Measurements from ENCODE around the gene PPP1CA. TPM values are rescaled to one million over a fixed set of nuclear protein-coding genes. Genes with fewer than 3 reads are reported as not detected.

The PPP1CA gene
- total RNA-seq, 1 experiment from 2014 or later, result 449 TPM

GRCh38 chr11:67419325-67420049, 17.8 kb upstream of the PPP1CA start:
- Histone ChIP-seq H3K27me3 (ENCODE audit: low read length) (no peaks in the 10 kb centered on the region), H3K9ac (ENCODE audit: low read length) (no peak overlapping the region), H3K9me2 (replicated peaks; ENCODE audit: low read length) (no peaks in the 10 kb centered on the region), H3K36me3 (ENCODE audit: low read depth, low read length) (no peaks in the 10 kb centered on the region), H4K20me1 (ENCODE audit: low read length) (no peaks in the 10 kb centered on the region), H3K9me3 (ENCODE audit: low read length) (no peaks in the 10 kb centered on the region), H3K4me2 (ENCODE audit: low read length) (no peak overlapping the region), H2AFZ (ENCODE audit: low read length) (no peak overlapping the region), H3K4me1 (ENCODE audit: insufficient read depth, low read length) (peaks cover 13% of the 10 kb centered on the region; the same call in 1 of the 2 replicates), H3K27ac (ENCODE audit: low read length) (no peak overlapping the region), H3K4me3 (ENCODE audit: low read length) (no peak overlapping the region), H3K79me2 (ENCODE audit: low read length) (no peaks in the 10 kb centered on the region), H3F3A (ENCODE audit: low read length, unreplicated experiment) (no peaks in the 10 kb centered on the region)
- no peak for ATAC-seq
- intact Hi-C loops (cut with micrococcal nuclease), result no loop called here
- TF ChIP-seq EZH2phosphoT487 (IDR thresholded peaks at IDR 0.05; ENCODE audit: borderline replicate concordance, low read length) (no peak), CTCF (conservative IDR thresholded peaks at IDR 0.05; ENCODE audit: low read depth, low read length) (no peak), EZH2 (IDR thresholded peaks at IDR 0.05; ENCODE audit: low read length, unreplicated experiment) (no peak)
- ChIA-PET POLR2A (ENCODE audit: unreplicated experiment) (interaction anchor here (0.5 kb wide), 1 partner anchor 13 kb away, joined by 4 read pairs; no protein-coding TSS in a partner anchor), CTCF (interaction anchor here (1.7 kb wide), 1 partner anchor 18 kb away, joined by 6 read pairs; the partner anchor contains the start of gene PPP1CA)
- no peak for DNase-seq
- TSS peak; percentile 45 for BruUV-seq (replicated peaks)

GRCh38 chr11:67418476-67419281, 17.0 kb upstream of the PPP1CA start:
- no peaks in the 10 kb centered on the region for H4K20me1 ChIP-seq (ENCODE audit: low read length)
- ATAC-seq (no peak), DNase-seq (no peak)
- ChIA-PET CTCF (no interaction called here), POLR2A (ENCODE audit: unreplicated experiment) (interaction anchor here (0.5 kb wide), 1 partner anchor 12 kb away, joined by 4 read pairs; no protein-coding TSS in a partner anchor)
- no peak overlapping the region for H3K4me2 ChIP-seq (ENCODE audit: low read length)
- no peak for TF ChIP-seq EZH2phosphoT487 (IDR thresholded peaks at IDR 0.05; ENCODE audit: borderline replicate concordance, low read length)
- no peak for TF ChIP-seq EZH2 (IDR thresholded peaks at IDR 0.05; ENCODE audit: low read length, unreplicated experiment)
- no peak for TF ChIP-seq CTCF (conservative IDR thresholded peaks at IDR 0.05; ENCODE audit: low read depth, low read length)
- no peaks in the 10 kb centered on the region for H3K79me2 ChIP-seq (ENCODE audit: low read length)
- H3K27me3 ChIP-seq (ENCODE audit: low read length), result no peaks in the 10 kb centered on the region
- H3K9ac ChIP-seq (ENCODE audit: low read length), result no peak overlapping the region
- H3K9me3 ChIP-seq (ENCODE audit: low read length), result no peaks in the 10 kb centered on the region
- no peaks in the 10 kb centered on the region for H3K9me2 ChIP-seq (replicated peaks; ENCODE audit: low read length)
- no peaks in the 10 kb centered on the region for H3F3A ChIP-seq (ENCODE audit: low read length, unreplicated experiment)
- BruUV-seq (replicated peaks), result no TSS peak
- H3K36me3 ChIP-seq (ENCODE audit: low read depth, low read length), result no peaks in the 10 kb centered on the region
- H2AFZ ChIP-seq (ENCODE audit: low read length), result no peak overlapping the region
- H3K4me1 ChIP-seq (ENCODE audit: insufficient read depth, low read length), result peaks cover 13% of the 10 kb centered on the region; the same call in 1 of the 2 replicates
- H3K27ac ChIP-seq (ENCODE audit: low read length), result no peak overlapping the region
- intact Hi-C loops (cut with micrococcal nuclease), result no loop called here
- no peak overlapping the region for H3K4me3 ChIP-seq (ENCODE audit: low read length)
